ENCODE measurements around the gene ESYT3.

The ESYT3 gene

DNA sequence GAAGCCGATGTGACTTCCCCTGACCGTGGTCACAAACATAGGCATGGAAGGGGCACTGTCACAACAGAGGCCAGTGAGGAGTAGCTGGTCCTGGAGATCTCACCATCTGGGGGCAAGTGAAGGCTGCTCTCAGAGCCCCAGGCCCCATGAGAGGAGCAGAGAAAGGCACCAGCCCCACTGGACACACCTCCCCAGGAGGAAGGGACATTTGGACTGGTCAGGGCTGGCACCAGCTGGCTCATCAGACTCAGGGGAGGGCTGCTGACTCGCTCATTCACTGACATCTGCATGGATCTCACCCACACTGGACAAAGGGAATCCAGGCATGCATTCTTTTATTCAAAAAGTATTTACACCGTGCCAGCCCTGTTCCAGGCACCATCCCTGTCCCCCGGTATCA, 26.8 kb downstream of the ESYT3 start:
- no peak overlapping the region for H3K4me3 ChIP-seq (ENCODE audit: low read depth, low read length)
- TF ChIP-seq, protein P1, sequence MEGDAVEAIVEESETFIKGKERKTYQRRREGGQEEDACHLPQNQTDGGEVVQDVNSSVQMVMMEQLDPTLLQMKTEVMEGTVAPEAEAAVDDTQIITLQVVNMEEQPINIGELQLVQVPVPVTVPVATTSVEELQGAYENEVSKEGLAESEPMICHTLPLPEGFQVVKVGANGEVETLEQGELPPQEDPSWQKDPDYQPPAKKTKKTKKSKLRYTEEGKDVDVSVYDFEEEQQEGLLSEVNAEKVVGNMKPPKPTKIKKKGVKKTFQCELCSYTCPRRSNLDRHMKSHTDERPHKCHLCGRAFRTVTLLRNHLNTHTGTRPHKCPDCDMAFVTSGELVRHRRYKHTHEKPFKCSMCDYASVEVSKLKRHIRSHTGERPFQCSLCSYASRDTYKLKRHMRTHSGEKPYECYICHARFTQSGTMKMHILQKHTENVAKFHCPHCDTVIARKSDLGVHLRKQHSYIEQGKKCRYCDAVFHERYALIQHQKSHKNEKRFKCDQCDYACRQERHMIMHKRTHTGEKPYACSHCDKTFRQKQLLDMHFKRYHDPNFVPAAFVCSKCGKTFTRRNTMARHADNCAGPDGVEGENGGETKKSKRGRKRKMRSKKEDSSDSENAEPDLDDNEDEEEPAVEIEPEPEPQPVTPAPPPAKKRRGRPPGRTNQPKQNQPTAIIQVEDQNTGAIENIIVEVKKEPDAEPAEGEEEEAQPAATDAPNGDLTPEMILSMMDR (IDR thresholded peaks at IDR 0.05; ENCODE audit: low read depth, low read length, missing control alignments), result no peak
- no peak for DNase-seq (ENCODE audit: low read depth)

DNA sequence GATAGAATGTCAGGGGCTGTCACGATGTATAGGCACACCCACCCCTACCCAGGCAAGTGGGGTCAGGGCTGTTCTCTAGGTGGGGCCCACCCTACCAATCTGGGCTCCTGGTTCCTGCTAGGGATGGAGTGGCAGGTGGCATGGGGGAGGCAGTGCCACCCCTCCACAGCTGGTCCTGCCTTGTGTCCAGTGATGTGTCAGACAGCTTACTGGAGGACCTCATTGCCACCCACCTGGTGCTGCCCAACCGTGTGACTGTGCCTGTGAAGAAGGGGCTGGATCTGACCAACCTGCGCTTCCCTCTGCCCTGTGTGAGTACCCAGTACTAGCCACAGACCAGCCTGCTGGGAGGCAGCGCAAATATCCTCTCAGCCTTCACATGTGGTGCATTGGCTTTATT, 27.5 kb downstream of the ESYT3 start:
- TF ChIP-seq, protein P1 (IDR thresholded peaks at IDR 0.05; ENCODE audit: low read depth, low read length, missing control alignments), result no peak

DNA sequence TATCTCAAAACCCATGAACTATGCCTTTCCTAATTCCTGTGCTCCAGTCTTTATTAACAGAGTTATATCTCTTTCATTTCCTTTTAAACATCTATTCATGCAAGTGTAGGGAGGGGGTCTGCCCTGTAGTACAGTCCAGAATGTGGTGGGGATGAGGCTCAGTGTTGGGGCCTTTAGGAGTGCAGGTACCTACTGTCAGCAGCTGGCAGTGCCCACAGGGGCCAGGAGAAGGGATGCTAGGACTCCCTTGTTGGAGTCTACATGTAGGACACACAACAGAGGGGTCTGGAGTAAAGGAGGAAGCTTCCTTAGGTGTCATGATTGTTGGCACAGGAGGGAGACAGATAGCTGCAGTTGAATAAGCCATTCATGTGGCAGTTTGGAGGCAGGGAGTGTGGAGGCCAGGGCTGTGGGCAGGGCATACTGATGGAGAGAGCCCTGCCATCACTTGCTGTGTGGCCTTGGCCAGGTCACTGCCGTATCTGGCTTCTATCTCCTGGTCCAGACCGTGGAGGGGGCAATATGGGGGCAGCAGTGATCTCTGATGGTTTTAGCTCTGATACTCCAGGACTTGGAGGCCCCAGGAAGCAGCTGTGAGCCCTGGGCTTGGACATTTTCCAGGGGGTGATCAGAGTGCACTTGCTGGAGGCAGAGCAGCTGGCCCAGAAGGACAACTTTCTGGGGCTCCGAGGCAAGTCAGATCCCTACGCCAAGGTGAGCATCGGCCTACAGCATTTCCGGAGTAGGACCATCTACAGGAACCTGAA, 29.5 kb downstream of the ESYT3 start:
- no peak overlapping the region for H3K4me3 ChIP-seq (ENCODE audit: low read depth, low read length)
- TF ChIP-seq, protein P1 (IDR thresholded peaks at IDR 0.05; ENCODE audit: low read depth, low read length, missing control alignments), result no peak
- DNase-seq (ENCODE audit: low read depth), result no peak

More for the DNA sequence above, 27.5 kb downstream of the ESYT3 start:
- H3K4me3 ChIP-seq (ENCODE audit: low read depth, low read length), result no peak overlapping the region
- no peak for DNase-seq (ENCODE audit: low read depth)

DNA sequence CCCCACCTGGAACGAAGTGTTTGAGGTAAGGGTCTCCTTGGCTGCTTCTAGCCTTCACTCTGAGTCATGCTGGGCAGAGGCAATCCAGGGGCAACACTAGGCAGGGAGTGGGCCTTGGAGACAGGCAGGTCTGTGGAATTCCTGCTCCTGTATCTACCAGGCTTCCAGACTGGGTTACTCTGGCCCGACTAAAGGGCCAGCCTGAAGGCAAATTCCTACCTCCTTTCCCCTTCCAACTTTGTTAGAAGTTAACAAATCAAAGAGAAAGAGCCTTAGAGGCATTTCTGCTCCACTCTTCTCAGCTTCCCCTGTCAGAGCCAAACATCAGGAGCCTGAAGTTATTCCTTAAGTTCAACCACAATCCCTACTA, 30.1 kb downstream of the ESYT3 start:
- no peak overlapping the region for H3K4me3 ChIP-seq (ENCODE audit: low read depth, low read length)
- no peak for DNase-seq (ENCODE audit: low read depth)
- TF ChIP-seq, protein P1 (IDR thresholded peaks at IDR 0.05; ENCODE audit: low read depth, low read length, missing control alignments), result no peak

DNA sequence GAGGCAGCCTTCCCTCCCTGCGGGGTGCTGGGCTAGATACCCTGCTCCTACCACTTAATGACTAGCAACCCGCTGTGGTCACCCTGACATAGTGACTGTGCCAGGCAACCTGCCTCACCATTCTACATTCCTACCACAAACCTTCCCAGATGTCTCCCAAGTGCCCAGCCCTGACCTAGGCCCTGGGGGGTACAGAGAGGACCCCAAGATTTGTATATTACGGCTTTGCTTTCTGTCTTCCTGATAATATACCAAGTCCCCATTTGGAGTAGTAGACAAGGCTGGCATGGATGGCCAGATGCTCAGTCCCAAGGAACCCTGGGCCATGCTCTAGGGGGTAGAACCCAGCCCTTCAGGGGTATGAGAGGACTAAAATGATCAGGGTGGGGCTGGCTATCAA, 31.0 kb downstream of the ESYT3 start:
- no peak overlapping the region for H3K4me3 ChIP-seq (ENCODE audit: low read depth, low read length)
- TF ChIP-seq, protein P1 (IDR thresholded peaks at IDR 0.05; ENCODE audit: low read depth, low read length, missing control alignments), result no peak
- no peak for DNase-seq (ENCODE audit: low read depth)

DNA sequence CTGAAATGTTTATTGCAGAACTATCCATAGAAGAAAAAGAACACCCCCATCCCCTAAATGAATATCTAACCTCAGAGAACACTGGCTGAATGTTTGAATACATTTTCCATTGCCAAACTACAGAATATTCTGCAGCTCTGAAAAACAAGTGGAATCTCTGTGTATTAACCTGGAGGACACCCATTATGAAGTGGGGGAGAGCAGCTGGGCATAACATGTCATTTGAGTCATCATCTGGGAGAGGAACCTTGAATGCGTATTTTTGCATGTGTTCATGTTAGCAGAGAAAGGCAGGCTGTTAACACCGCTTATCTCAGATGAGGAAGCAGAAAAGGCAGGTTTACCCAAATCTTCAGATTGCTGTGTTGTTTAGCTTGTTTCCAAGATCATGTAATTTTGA, 31.5 kb downstream of the ESYT3 start:
- TF ChIP-seq, protein P1 (IDR thresholded peaks at IDR 0.05; ENCODE audit: low read depth, low read length, missing control alignments), result no peak
- no peak overlapping the region for H3K4me3 ChIP-seq (ENCODE audit: low read depth, low read length)
- DNase-seq (ENCODE audit: low read depth), result no peak

DNA sequence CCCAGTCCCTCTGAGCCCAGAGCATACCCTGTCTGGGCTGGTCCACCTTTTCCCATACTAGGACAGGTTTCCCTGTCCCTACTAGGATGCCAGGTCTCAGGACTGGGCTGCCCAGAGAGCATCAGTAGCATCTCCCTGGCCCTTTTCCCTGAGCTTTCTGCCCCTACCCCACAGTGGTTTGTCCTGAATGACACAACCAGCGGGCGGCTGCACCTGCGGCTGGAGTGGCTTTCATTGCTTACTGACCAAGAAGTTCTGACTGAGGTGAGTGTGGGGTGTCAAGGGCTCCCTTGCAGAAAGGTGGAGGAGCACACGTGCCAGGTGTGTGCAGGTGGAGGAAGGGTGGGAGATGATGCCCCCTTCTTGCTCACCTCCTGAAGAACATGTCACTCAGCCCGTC, 33.5 kb downstream of the ESYT3 start:
- no peak for DNase-seq (ENCODE audit: low read depth)
- TF ChIP-seq, protein P1 (IDR thresholded peaks at IDR 0.05; ENCODE audit: low read depth, low read length, missing control alignments), result no peak
- H3K4me3 ChIP-seq (ENCODE audit: low read depth, low read length), result no peak overlapping the region
